Osteoblast (primary cell): ENCODE measurements around the gene NRCAM. TPM values are rescaled to one million over a fixed set of nuclear protein-coding genes. Genes with fewer than 3 reads are reported as not detected.

Source experiments
- DNase-seq: peaks from one replicate; pipeline ENCODE4 v3.0.0; 2011; ENCODE audit warnings: low spot score, mixed read lengths; ENCODE audit not compliant: insufficient read length; ENCODE audit errors: missing footprints
- H2AFZ ChIP-seq: 2 replicates; pipeline ENCODE4 v1.6.0; 2011; ENCODE audit warnings: mild to moderate bottlenecking, low read length
- H3K27ac ChIP-seq: 2 replicates; pipeline ENCODE4 v1.5.1; 2011; ENCODE audit warnings: mild to moderate bottlenecking, low read depth, low read length, moderate library complexity
- H3K27me3 ChIP-seq: 2 replicates; pipeline ENCODE4 v1.6.0; 2012; ENCODE audit warnings: mild to moderate bottlenecking, control low read depth, inconsistent platforms, low read length, moderate library complexity; ENCODE audit not compliant: insufficient read depth
- H3K36me3 ChIP-seq: 2 replicates; pipeline ENCODE4 v1.5.1; 2011; ENCODE audit warnings: mild to moderate bottlenecking, low read length, control low read depth, moderate library complexity; ENCODE audit not compliant: insufficient read depth
- H3K4me1 ChIP-seq: 2 replicates; pipeline ENCODE4 v1.5.1; 2011; ENCODE audit warnings: mild to moderate bottlenecking, low read length, control low read depth, moderate library complexity; ENCODE audit not compliant: insufficient read depth
- H3K4me2 ChIP-seq: 2 replicates; pipeline ENCODE4 v1.6.0; 2011; ENCODE audit warnings: mild to moderate bottlenecking, low read length; ENCODE audit not compliant: insufficient read depth
- H3K4me3 ChIP-seq: fragments of 200-600 bp; sonication (generic); 3 replicates; pipeline ENCODE4 v1.5.1; 2012; ENCODE audit warnings: mild to moderate bottlenecking, low read length, inconsistent platforms; ENCODE audit not compliant: insufficient read depth
- H3K79me2 ChIP-seq: 2 replicates; pipeline ENCODE4 v1.6.0; 2012; ENCODE audit warnings: mild to moderate bottlenecking, low read length, control low read depth, inconsistent platforms; ENCODE audit not compliant: insufficient read depth
- H3K9me3 ChIP-seq: 2 replicates; pipeline ENCODE4 v1.5.1; 2011; ENCODE audit warnings: low read depth, low read length, control low read depth
- H4K20me1 ChIP-seq: 2 replicates; pipeline ENCODE4 v1.6.0; 2012; ENCODE audit warnings: mild to moderate bottlenecking, low read length, control low read depth; ENCODE audit not compliant: insufficient read depth
- total RNA-seq: library from RNA; depleted of rRNA; stranded (reverse); fragments of >200 nt; gene quantifications from 2 replicates; pipeline ENCODE4 v1.2.3, GENCODE V29; 2012
- TF ChIP-seq, protein P1 (sequence below): IDR thresholded peaks from 2 replicates; pipeline ENCODE4 v1.5.1; 2011; ENCODE audit warnings: mild to moderate bottlenecking, low read depth, low read length, moderate library complexity; ENCODE audit errors: extremely low read depth

The NRCAM gene
- total RNA-seq, 1 donor, result 2.2 TPM

DNA sequence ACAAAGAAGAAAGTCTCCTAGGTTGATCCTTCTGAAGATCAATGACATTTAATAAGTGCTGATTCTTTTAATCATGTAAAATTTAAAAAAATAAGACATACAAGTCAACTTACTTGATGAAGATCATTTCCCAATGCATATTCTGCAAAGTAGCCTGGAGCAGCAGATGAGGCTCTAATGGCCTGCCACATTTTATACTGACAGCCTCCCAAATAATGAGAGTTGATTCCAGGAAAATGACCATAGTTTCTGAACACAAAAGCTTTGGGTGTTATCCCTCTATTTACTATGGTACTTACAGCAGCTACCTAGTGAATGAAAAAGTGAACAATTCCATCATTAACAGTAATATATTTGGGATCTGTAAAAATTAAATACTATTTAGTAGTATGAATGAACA is 31.4 kb upstream of the NRCAM start:
- Histone ChIP-seq H3K36me3 (no peaks in the 10 kb centered on the region), H4K20me1 (no peaks in the 10 kb centered on the region), H3K79me2 (no peaks in the 10 kb centered on the region), H3K4me3 (no peak overlapping the region), H3K9me3 (no peaks in the 10 kb centered on the region), H3K4me1 (peaks cover 8% of the 10 kb centered on the region), H3K4me2 (no peak overlapping the region), H3K27ac (no peak overlapping the region), H3K27me3 (no peaks in the 10 kb centered on the region), H2AFZ (no peak overlapping the region)
- no peak for DNase-seq
- TF ChIP-seq, protein P1, sequence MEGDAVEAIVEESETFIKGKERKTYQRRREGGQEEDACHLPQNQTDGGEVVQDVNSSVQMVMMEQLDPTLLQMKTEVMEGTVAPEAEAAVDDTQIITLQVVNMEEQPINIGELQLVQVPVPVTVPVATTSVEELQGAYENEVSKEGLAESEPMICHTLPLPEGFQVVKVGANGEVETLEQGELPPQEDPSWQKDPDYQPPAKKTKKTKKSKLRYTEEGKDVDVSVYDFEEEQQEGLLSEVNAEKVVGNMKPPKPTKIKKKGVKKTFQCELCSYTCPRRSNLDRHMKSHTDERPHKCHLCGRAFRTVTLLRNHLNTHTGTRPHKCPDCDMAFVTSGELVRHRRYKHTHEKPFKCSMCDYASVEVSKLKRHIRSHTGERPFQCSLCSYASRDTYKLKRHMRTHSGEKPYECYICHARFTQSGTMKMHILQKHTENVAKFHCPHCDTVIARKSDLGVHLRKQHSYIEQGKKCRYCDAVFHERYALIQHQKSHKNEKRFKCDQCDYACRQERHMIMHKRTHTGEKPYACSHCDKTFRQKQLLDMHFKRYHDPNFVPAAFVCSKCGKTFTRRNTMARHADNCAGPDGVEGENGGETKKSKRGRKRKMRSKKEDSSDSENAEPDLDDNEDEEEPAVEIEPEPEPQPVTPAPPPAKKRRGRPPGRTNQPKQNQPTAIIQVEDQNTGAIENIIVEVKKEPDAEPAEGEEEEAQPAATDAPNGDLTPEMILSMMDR, result no peak

DNA sequence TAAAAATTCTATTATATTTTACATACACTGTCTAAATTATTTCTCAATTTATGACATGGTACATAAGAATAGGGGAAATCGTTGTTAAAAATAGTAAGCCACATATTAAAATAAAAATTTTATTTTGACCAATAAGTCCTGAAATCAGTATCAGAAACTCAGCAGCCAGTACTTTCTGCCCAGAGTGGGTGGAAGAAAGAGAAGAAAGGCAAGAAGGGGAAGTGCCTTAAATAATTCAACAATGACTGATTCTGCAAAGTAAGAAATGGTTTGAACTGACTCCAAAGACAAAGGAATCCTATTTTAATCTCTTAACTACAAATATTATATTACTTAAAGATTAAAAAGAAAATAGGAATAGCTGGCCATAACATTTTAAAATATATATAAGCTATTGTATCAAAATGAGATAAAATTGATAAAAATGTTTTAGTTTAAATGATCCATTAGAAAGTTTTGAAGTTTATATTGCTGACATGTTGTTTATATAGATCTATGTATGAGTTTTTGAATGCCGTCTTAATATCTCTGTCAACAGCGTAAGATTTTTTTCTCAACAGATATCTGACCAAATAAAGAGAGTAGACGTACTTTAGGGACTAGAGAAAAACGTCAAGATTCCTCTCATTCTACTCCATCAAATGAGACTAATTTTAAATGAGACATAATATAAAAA is 30.2 kb upstream of the NRCAM start:
- no peaks in the 10 kb centered on the region for H3K9me3 ChIP-seq
- no peaks in the 10 kb centered on the region for H3K79me2 ChIP-seq
- H2AFZ ChIP-seq, result no peak overlapping the region
- no peaks in the 10 kb centered on the region for H3K36me3 ChIP-seq
- no peak overlapping the region for H3K4me3 ChIP-seq
- H4K20me1 ChIP-seq, result no peaks in the 10 kb centered on the region
- peak; percentile 31 for DNase-seq
- peak overlapping the region; percentile 41 for H3K27ac ChIP-seq
- H3K27me3 ChIP-seq, result no peaks in the 10 kb centered on the region
- peak overlapping the region; percentile 52 for H3K4me2 ChIP-seq
- H3K4me1 ChIP-seq, result peaks cover 8% of the 10 kb centered on the region
- TF ChIP-seq, protein P1, result no peak

DNA sequence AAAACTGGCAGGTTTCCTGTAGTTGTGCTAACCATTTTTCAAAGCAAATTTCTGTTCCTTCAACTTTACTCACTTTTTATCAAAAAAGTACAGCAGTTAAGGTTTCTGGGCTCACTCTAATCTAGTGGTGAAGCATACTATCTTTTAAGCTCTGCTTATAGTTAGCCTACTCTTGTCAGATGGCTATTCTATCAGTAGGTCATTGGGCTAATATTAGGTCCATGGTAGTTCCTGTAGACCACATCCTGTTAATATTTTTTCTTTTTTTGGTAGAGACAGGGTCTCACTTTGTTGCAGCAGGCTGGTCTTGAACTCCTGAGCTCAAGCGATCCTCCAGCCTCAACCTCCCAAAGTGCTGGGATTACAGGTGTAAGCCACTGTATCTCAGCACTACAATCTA is 27.9 kb upstream of the NRCAM start:
- Histone ChIP-seq H2AFZ (no peak overlapping the region), H3K27me3 (no peaks in the 10 kb centered on the region), H3K4me2 (no peak overlapping the region), H3K27ac (no peak overlapping the region), H3K9me3 (no peaks in the 10 kb centered on the region), H3K4me3 (no peak overlapping the region), H3K4me1 (peaks cover 8% of the 10 kb centered on the region), H3K79me2 (no peaks in the 10 kb centered on the region), H3K36me3 (peaks cover 5% of the 10 kb centered on the region), H4K20me1 (no peaks in the 10 kb centered on the region)
- DNase-seq, result no peak
- TF ChIP-seq, protein P1, result no peak

DNA sequence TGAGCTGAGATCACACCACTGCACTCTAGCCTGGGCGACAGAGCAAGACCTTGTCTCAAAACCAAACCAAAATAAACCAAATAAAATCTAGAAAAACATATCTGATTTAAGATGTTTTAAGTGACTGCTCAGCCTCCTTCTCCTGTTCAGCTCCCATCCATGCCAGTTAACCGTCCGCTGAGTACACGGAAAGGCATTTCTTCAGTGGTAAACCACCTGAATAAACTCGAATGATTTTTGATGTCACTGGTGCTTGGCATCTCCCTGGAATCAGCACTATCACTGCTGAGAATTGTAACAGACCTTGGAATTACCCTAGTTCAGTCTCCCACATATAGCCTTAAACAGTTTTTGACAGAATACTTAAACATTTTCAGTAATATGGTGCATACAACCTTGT is 24.1 kb upstream of the NRCAM start:
- Histone ChIP-seq H2AFZ (no peak overlapping the region), H3K4me2 (no peak overlapping the region), H3K27ac (no peak overlapping the region), H3K79me2 (no peaks in the 10 kb centered on the region), H3K4me3 (no peak overlapping the region), H3K36me3 (peaks cover 17% of the 10 kb centered on the region), H3K9me3 (no peaks in the 10 kb centered on the region), H3K4me1 (no peaks in the 10 kb centered on the region), H4K20me1 (no peaks in the 10 kb centered on the region), H3K27me3 (no peaks in the 10 kb centered on the region)
- no peak for DNase-seq
- TF ChIP-seq, protein P1, result no peak
